GM19023 (cell line): ENCODE measurements around the gene PPP1R3D.
"Not testable (repeated sequence)": the region's sequence is repeated elsewhere in the genome, so short reads cannot be mapped to it uniquely, and the experiment has no call there.

ENCODE experiments used
- ATAC-seq: cut with Tn5 transposase; IDR thresholded peaks from one replicate; pipeline ENCODE4 v1.9.1; 2021; ENCODE audit warnings: mild to moderate bottlenecking, moderate library complexity; ENCODE audit not compliant: unreplicated experiment

Gene PPP1R3D

DNA sequence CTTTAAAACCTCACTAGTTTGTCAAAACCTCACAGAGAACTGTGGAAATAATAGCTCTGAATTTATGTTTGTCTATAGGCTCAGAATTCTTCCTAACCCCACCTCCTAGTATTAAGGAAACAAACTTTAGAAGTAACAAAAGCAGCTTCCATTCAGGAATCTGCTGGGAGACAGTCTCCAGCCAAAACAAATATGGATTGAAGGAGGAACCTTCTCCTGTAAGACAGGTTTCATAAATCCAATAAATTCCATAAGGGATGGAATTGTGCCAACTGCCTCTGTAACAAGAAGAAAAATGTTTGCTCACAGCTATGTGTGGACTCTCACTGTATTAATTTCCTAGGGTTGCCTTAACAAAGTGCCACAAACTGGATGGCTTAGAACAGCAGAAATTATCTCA lies 14.2 kb downstream of the PPP1R3D start:
- ATAC-seq = no peak

DNA sequence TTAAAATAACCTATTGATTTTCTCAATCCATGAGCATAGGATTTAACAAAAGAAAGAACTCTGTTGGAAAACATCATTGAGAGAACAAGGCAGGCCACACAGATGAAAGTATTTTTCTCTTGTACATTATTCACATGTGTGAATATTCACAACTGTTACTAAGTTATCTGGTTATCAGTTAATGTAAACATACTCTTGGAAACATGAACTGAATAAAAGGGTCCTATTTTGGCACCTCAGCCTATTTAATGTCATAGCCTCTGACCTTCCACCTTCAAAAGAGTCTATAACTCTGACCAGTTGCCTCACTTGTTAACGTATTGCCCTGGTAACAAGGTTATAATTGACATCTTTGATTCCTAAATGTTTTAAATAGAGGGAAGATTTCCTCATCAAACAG lies 14.7 kb downstream of the PPP1R3D start:
- ATAC-seq = no peak

DNA sequence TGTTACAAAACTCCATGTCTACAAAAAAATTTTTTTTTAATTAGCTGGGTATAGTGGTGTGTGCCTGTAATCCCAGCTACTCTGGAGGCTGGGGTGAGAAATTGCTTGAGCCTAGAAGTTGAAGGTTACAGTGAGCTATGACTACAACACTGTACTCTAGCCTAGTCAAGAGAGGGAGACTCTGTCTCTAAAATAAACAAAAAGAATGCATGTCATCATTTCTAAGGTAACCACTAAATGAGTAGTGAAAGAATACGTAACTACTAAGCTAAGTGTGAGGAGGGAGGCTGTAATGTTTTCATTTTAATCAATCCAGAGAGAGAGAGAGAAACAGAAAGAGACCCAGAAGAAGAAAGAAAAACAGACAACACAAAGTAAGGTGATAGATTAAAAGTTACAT lies 16.6 kb downstream of the PPP1R3D start:
- ATAC-seq = no peak

DNA sequence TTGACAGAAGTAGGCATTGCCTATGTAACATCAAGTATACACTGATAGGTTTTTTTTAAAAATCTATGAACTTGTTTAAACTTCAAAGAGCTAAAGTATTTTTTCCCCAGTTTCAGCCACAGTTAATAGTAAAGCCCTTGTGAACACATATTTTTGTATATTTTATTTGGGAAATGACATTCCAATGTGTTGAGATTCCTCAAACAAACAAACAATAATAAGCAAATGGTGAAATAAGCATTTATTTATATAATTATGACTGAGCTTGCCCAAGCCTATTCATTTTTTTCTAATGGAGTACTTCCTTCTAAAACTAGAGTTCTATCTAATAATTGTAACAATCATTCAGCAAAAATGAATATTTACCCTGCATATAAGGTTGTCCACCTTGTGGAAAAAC lies 19.2 kb downstream of the PPP1R3D start:
- no peak for ATAC-seq

DNA sequence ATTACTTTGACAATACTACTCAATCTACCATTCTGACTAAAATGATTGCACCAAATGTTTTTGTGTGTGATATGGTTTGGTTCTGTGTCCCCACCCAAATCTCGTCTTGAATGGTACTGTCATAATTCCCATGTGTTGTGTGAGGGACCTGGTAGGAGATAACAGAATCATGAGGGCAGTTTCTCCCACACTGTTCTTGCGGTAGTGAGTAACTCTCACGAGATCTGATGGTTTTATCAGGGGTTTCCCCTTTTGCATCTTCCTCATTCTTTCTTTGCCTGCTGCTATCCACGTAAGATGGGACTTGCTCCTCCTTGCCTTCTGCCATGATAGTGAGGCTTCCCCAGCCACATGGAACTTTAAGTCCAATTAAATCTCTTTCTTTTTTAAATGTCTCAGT lies 27.5 kb downstream of the PPP1R3D start:
- no peak for ATAC-seq

DNA sequence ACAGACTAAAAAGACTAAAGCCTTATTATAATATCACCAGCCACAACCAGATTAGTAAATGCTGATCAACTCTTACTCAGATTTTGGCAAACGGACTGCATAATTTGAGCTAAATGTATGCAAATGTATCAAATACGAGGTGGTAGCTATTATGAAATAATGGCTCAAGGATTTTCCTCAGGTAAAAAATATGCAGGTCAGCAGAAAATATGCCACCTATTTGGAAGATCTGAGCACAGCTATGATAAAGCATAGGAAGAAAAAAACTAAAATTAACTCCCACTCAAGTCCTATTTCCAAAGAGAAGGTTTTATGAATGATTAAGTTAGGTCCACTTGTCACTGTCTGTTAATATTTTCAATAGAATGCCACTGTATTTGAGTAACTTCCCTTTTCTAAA lies 29.1 kb downstream of the PPP1R3D start:
- no peak for ATAC-seq

DNA sequence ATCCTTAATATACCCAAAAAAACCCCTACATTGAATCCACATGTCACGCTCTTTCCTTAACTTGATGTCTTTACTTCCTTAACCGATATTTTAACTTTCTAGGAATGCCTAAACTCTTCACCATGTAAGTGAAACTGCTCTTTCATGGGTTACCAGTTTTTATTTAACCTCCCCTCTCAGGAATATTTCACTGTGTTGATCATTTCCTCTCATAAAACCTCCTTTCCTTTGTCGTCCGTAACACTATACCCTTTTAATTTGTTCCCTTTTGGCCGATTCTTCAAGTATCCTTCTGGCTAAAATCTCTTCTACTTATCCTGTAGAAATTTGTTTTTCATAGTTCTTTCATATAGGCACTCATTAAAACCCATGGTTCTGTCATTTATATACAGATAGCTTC lies 31.2 kb downstream of the PPP1R3D start:
- ATAC-seq = no peak

DNA sequence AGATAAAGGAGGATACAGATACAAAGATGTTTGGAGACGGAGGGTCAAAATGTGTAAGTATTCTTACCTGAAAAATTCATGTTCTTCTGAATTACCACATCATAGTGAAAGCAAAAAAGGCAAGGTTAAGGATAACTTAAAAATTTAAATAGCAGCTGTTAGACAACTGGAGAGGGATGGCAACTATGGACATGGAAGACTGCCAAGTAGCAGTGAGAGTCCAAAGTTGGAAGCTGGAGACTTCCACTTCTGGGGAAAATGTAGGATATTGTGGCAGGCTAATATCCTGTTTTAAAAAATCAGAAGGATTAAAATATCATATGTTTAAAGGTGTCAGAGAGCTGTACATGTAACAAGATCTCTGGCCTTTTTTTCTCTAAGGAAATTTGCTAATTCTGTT lies 36.5 kb downstream of the PPP1R3D start:
- no peak for ATAC-seq

DNA sequence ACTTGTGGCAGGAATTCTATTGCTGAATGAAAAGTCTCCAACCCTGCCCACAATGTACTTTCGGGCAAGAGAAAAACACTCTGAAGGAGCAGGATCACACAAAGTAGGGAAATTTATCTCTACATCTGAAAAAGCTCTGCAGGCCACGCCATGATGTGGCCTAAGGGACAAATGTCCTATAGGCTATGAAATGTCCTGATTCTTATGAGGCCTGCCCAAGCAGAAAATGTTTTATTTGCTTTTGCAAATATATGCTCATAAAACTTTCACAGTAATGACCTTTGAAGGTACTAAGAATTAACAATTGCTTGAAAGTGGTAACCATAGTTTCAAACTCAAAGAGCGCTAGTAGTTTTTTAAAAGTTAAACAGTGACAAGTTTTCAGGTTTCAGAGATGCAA lies 37.6 kb downstream of the PPP1R3D start:
- ATAC-seq = no peak

DNA sequence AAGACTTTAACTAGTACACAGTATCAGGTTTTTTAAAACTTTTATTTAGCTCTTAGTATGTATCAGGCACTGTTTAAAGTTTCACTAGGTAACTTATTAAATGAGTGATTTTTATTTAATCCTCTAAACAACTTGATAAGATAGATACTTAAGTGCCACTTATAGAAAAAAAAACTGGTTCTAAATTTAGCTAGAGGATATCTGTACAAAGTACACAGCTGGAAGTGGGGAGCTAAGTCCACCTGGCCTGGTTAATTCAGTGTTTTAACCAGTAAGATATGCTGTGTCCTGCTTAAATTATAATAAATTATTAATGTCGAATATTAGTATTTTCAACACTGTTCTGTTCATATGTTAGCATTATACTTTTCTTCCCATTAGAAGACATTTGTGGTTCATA lies 44.2 kb downstream of the PPP1R3D start:
- ATAC-seq = no peak

DNA sequence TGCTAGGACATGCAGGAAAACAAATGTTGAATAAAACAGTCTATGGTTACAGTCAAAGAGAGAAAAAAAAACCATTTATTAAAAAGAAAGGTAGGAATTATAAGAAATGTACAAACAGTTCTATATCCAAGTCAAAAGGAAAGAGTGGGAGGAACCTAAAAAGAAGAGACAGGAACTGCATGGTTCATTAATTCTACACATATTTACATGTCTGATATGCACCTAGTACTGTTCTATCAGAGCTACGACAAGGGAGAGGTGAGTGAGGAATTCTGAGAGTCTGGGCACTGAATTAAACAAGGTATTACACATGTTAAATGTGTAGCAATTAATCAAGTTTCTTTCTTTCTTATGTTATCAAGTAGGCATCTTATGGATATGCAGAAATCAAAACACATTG lies 48.5 kb downstream of the PPP1R3D start:
- no peak for ATAC-seq

DNA sequence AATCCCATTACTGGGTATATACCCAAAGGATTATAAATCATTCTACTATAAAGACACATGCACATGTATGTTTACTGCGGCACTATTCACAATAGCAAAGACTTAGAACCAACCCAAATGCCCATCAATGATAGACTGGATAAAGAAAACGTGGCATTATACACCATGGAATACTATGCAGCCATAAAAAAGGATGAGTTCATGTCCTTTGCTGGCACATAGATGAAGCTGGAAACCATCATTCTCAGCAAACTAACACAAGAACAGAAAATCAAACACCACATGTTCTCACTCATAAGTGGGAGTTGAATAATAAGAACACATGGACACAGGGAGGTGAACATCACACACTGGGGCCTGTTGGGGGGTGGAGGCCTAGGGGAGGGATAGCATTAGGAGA lies 50.1 kb downstream of the PPP1R3D start:
- ATAC-seq = not testable (repeated sequence)

DNA sequence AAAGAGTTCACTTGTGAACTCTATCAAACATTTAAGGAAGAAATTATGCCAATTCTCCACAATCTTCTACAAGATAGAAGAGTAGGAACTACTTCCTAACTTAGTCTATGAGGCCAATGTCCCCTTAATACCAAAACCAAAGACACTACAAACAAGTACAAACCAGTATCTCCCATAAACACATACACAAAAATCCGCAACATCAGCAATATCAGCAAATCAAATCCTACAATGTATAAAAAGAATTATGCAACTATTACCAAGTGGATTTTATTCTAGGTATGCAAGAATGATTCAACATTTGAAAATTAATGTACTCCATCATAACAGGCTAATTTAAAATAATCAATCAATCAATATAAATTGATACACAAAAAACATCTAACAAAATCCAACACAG lies 52.1 kb downstream of the PPP1R3D start:
- ATAC-seq = no peak
